ENCODE results near the gene SYNE2. TPM values are rescaled to one million over a fixed set of nuclear protein-coding genes. Genes with fewer than 3 reads are reported as not detected.

Gene SYNE2
- polyA plus RNA-seq, 1 donor: 50.5 TPM

- Histone ChIP-seq H3K27ac (ENCODE audit: low read length) (no peak overlapping the region), H3K4me3 (ENCODE audit: low read length) (no peak overlapping the region), H3K9me3 (ENCODE audit: control insufficient read depth, low read depth, low read length) (no peaks in the 10 kb centered on the region), H3K4me1 (ENCODE audit: control insufficient read depth, insufficient read depth, low read length) (no peaks in the 10 kb centered on the region), H3K27me3 (ENCODE audit: control insufficient read depth, insufficient read depth, low read length) (no peaks in the 10 kb centered on the region), H3K36me3 (ENCODE audit: control insufficient read depth, insufficient read depth, low read length) (no peaks in the 10 kb centered on the region)
- 56% methylated on average over 7 of the region's 10 CpGs for WGBS (ENCODE audit: insufficient coverage, low lambda C conversion rate)
- peak in 1 of 2 donors; percentile 32 for DNase-seq
These were observed 38.6 kb downstream of the SYNE2 start for GRCh38 chr14:63891148-63891975.

- Histone ChIP-seq H3K27ac (ENCODE audit: low read length) (no peak overlapping the region), H3K4me3 (ENCODE audit: low read length) (no peak overlapping the region), H3K4me1 (ENCODE audit: control insufficient read depth, insufficient read depth, low read length) (no peaks in the 10 kb centered on the region), H3K27me3 (ENCODE audit: control insufficient read depth, insufficient read depth, low read length) (no peaks in the 10 kb centered on the region), H3K9me3 (ENCODE audit: control insufficient read depth, low read depth, low read length) (no peaks in the 10 kb centered on the region), H3K36me3 (ENCODE audit: control insufficient read depth, insufficient read depth, low read length) (no peaks in the 10 kb centered on the region)
- 83% methylated on average over 1 of the region's 2 CpGs for WGBS (ENCODE audit: insufficient coverage, low lambda C conversion rate)
- no peak for DNase-seq
These were observed 39.5 kb downstream of the SYNE2 start for GRCh38 chr14:63892265-63892664.

- H3K4me3 ChIP-seq (ENCODE audit: low read length): no peak overlapping the region
- H3K4me1 ChIP-seq (ENCODE audit: control insufficient read depth, insufficient read depth, low read length): no peaks in the 10 kb centered on the region
- WGBS (ENCODE audit: insufficient coverage, low lambda C conversion rate): no CpG with 5 or more reads among the region's 5 CpGs
- no peaks in the 10 kb centered on the region for H3K9me3 ChIP-seq (ENCODE audit: control insufficient read depth, low read depth, low read length)
- DNase-seq: peak; percentile 30 to 33
- no peaks in the 10 kb centered on the region for H3K36me3 ChIP-seq (ENCODE audit: control insufficient read depth, insufficient read depth, low read length)
- peak overlapping the region; percentile 2 for H3K27ac ChIP-seq (ENCODE audit: low read length)
- H3K27me3 ChIP-seq (ENCODE audit: control insufficient read depth, insufficient read depth, low read length): no peaks in the 10 kb centered on the region
These were observed 41.1 kb downstream of the SYNE2 start for GRCh38 chr14:63893701-63894458.

GRCh38 chr14:63895510-63895909, 42.7 kb downstream of the SYNE2 start:
- Histone ChIP-seq H3K27ac (ENCODE audit: low read length) (no peak overlapping the region), H3K4me3 (ENCODE audit: low read length) (no peak overlapping the region), H3K36me3 (ENCODE audit: control insufficient read depth, insufficient read depth, low read length) (no peaks in the 10 kb centered on the region), H3K4me1 (ENCODE audit: control insufficient read depth, insufficient read depth, low read length) (no peaks in the 10 kb centered on the region), H3K9me3 (ENCODE audit: control insufficient read depth, low read depth, low read length) (no peaks in the 10 kb centered on the region), H3K27me3 (ENCODE audit: control insufficient read depth, insufficient read depth, low read length) (no peaks in the 10 kb centered on the region)
- no peak for DNase-seq

GRCh38 chr14:63896278-63896720, 43.5 kb downstream of the SYNE2 start:
- Histone ChIP-seq H3K4me3 (ENCODE audit: low read length) (no peak overlapping the region), H3K4me1 (ENCODE audit: control insufficient read depth, insufficient read depth, low read length) (no peaks in the 10 kb centered on the region), H3K27me3 (ENCODE audit: control insufficient read depth, insufficient read depth, low read length) (no peaks in the 10 kb centered on the region), H3K36me3 (ENCODE audit: control insufficient read depth, insufficient read depth, low read length) (no peaks in the 10 kb centered on the region), H3K27ac (ENCODE audit: low read length) (no peak overlapping the region), H3K9me3 (ENCODE audit: control insufficient read depth, low read depth, low read length) (no peaks in the 10 kb centered on the region)
- no peak for DNase-seq
- WGBS (ENCODE audit: insufficient coverage, low lambda C conversion rate): no CpG with 5 or more reads among the region's 4 CpGs

GRCh38 chr14:63897721-63898163, 44.9 kb downstream of the SYNE2 start:
- no CpG with 5 or more reads among the region's 4 CpGs for WGBS (ENCODE audit: insufficient coverage, low lambda C conversion rate)
- peak overlapping the region; percentile 38 for H3K27ac ChIP-seq (ENCODE audit: low read length)
- H3K27me3 ChIP-seq (ENCODE audit: control insufficient read depth, insufficient read depth, low read length): no peaks in the 10 kb centered on the region
- no peaks in the 10 kb centered on the region for H3K36me3 ChIP-seq (ENCODE audit: control insufficient read depth, insufficient read depth, low read length)
- H3K4me1 ChIP-seq (ENCODE audit: control insufficient read depth, insufficient read depth, low read length): no peaks in the 10 kb centered on the region
- H3K9me3 ChIP-seq (ENCODE audit: control insufficient read depth, low read depth, low read length): no peaks in the 10 kb centered on the region
- H3K4me3 ChIP-seq (ENCODE audit: low read length): no peak overlapping the region
- DNase-seq: no peak

- no peak overlapping the region for H3K4me3 ChIP-seq (ENCODE audit: low read length)
- no peaks in the 10 kb centered on the region for H3K9me3 ChIP-seq (ENCODE audit: control insufficient read depth, low read depth, low read length)
- no peaks in the 10 kb centered on the region for H3K36me3 ChIP-seq (ENCODE audit: control insufficient read depth, insufficient read depth, low read length)
- H3K27me3 ChIP-seq (ENCODE audit: control insufficient read depth, insufficient read depth, low read length): no peaks in the 10 kb centered on the region
- no peaks in the 10 kb centered on the region for H3K4me1 ChIP-seq (ENCODE audit: control insufficient read depth, insufficient read depth, low read length)
- no peak for DNase-seq
- WGBS (ENCODE audit: insufficient coverage, low lambda C conversion rate): 100% methylated on average over 1 of the region's 2 CpGs
- no peak overlapping the region for H3K27ac ChIP-seq (ENCODE audit: low read length)
These were observed 47.1 kb downstream of the SYNE2 start for GRCh38 chr14:63899953-63900352.

GRCh38 chr14:63901434-63902085, 48.8 kb downstream of the SYNE2 start:
- no peak for DNase-seq
- WGBS (ENCODE audit: insufficient coverage, low lambda C conversion rate): 100% methylated on average over 2 of the region's 5 CpGs
- no peaks in the 10 kb centered on the region for H3K4me1 ChIP-seq (ENCODE audit: control insufficient read depth, insufficient read depth, low read length)
- no peaks in the 10 kb centered on the region for H3K36me3 ChIP-seq (ENCODE audit: control insufficient read depth, insufficient read depth, low read length)
- H3K27ac ChIP-seq (ENCODE audit: low read length): no peak overlapping the region
- H3K4me3 ChIP-seq (ENCODE audit: low read length): no peak overlapping the region
- H3K9me3 ChIP-seq (ENCODE audit: control insufficient read depth, low read depth, low read length): no peaks in the 10 kb centered on the region
- no peaks in the 10 kb centered on the region for H3K27me3 ChIP-seq (ENCODE audit: control insufficient read depth, insufficient read depth, low read length)

GRCh38 chr14:63902375-63902976, 49.7 kb downstream of the SYNE2 start:
- Histone ChIP-seq H3K9me3 (ENCODE audit: control insufficient read depth, low read depth, low read length) (no peaks in the 10 kb centered on the region), H3K4me3 (ENCODE audit: low read length) (no peak overlapping the region), H3K27ac (ENCODE audit: low read length) (no peak overlapping the region), H3K27me3 (ENCODE audit: control insufficient read depth, insufficient read depth, low read length) (no peaks in the 10 kb centered on the region), H3K36me3 (ENCODE audit: control insufficient read depth, insufficient read depth, low read length) (no peaks in the 10 kb centered on the region), H3K4me1 (ENCODE audit: control insufficient read depth, insufficient read depth, low read length) (no peaks in the 10 kb centered on the region)
- 100% methylated on average over 1 of the region's 7 CpGs for WGBS (ENCODE audit: insufficient coverage, low lambda C conversion rate)
- no peak for DNase-seq

GRCh38 chr14:63904724-63905123, 51.9 kb downstream of the SYNE2 start:
- Histone ChIP-seq H3K27me3 (ENCODE audit: control insufficient read depth, insufficient read depth, low read length) (no peaks in the 10 kb centered on the region), H3K9me3 (ENCODE audit: control insufficient read depth, low read depth, low read length) (no peaks in the 10 kb centered on the region), H3K4me3 (ENCODE audit: low read length) (no peak overlapping the region), H3K4me1 (ENCODE audit: control insufficient read depth, insufficient read depth, low read length) (no peaks in the 10 kb centered on the region), H3K27ac (ENCODE audit: low read length) (no peak overlapping the region), H3K36me3 (ENCODE audit: control insufficient read depth, insufficient read depth, low read length) (no peaks in the 10 kb centered on the region)
- DNase-seq: no peak
- WGBS (ENCODE audit: insufficient coverage, low lambda C conversion rate): 100% methylated on average over 2 of the region's 2 CpGs
